Naive thymus-derived CD8-positive, alpha-beta T cell (primary cell): ENCODE measurements around the gene GABRG3. TPM values are rescaled to one million over a fixed set of nuclear protein-coding genes. Genes with fewer than 3 reads are reported as not detected.
A peak's percentile ranks its signal among the peaks of the same experiment; 100 is the strongest.

Experiments
- ATAC-seq, 2 donors: fragments of 150-1000 bp; cut with Tn5 transposase in 1 of 2; sonication (Bioruptor Pico), chemical (Tn5 transposase) in 1 of 2; 1 replicate in 1 of 2; 2 replicates in 1 of 2; pipeline ENCODE4 v1.10.0; 2021; ENCODE audit warnings: mild to moderate bottlenecking in 2 of 2, moderate library complexity in 2 of 2
- POLR2A ChIA-PET: fragments of 350-600 bp; sonication (Branson Sonifier 250); formaldehyde crosslinking; loops from one replicate; lab custom pipeline; 2021; ENCODE audit warnings: antibody characterized with exemption; lab: Charles Lee
- DNase-seq, 10 donors: peaks; one replicate each; pipeline versions ENCODE4 v3.0.0 to v3.0.0-alpha.2; 2020 to 2022
- H3K27ac Mint-ChIP-seq, 10 donors: one replicate each; pipeline ENCODE4 v1.8.0; 2020 to 2022; ENCODE audit warnings: mild to moderate bottlenecking in 10 of 10, mixed read lengths in 10 of 10, moderate library complexity in 4 of 10, inconsistent platforms in 1 of 10
- H3K27me3 Mint-ChIP-seq, 5 donors: one replicate each; pipeline ENCODE4 v1.8.0; 2021 to 2022; ENCODE audit warnings: mixed read lengths in 5 of 5
- H3K36me3 Mint-ChIP-seq, 3 donors: one replicate each; pipeline ENCODE4 v1.8.0; 2020 to 2022; ENCODE audit warnings: mixed read lengths in 3 of 3, mild to moderate bottlenecking in 2 of 3, inconsistent platforms in 1 of 3
- H3K4me1 Mint-ChIP-seq, 4 donors: one replicate each; pipeline ENCODE4 v1.8.0; 2021 to 2022; ENCODE audit warnings: mixed read lengths in 4 of 4
- H3K4me3 Mint-ChIP-seq, 10 donors: one replicate each; pipeline ENCODE4 v1.8.0; 2020 to 2022; ENCODE audit warnings: mild to moderate bottlenecking in 10 of 10, mixed read lengths in 10 of 10, moderate library complexity in 6 of 10, inconsistent platforms in 1 of 10
- H3K9me3 Mint-ChIP-seq, 9 donors: one replicate each; pipeline ENCODE4 v1.8.0; 2020 to 2022; ENCODE audit warnings: mixed read lengths in 9 of 9, mild to moderate bottlenecking in 3 of 9, inconsistent platforms in 1 of 9, moderate library complexity in 1 of 9
- polyA plus RNA-seq, 3 donors: library from polyadenylated mRNA; unstranded; fragments of 300-500 nt; fragmentation: Illumina TruSeq; gene quantifications; one replicate each; pipeline ENCODE4 v1.2.3, GENCODE V29; 2021
- total RNA-seq, 8 experiments: library from RNA in 2 of 8; stranded (reverse) in 2 of 8; gene quantifications; one replicate each; pipeline ENCODE4 v1.2.3 and lab custom pipeline; 2021 to 2026

GABRG3 gene
- total and polyA plus RNA-seq, 5 experiments from 2014 or later = not detected

DNA sequence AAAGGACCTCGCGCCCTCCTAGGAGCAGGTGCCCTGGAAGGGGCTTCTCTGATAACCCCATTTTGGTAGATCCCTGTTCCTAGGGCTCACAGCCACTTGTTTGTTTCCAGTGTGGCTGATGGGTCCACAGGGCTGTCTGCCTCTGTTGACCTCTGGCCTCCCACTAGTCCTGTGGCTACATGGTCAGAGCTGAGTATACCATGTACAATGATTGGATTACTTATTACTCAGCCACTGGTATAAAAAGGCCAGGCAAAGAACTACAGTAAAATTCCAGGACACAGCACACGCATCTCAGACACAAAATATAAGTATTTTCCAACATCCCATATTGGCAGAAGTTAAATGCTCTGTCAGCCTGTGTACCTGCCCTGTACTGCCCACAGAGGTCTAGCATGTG lies 277.3 kb downstream of the GABRG3 start:
- no peaks in the 10 kb centered on the region for H3K36me3 Mint-ChIP-seq
- H3K27me3 Mint-ChIP-seq = peaks cover 0 to 4% (median 0%) of the 10 kb centered on the region in 5 donors
- peaks cover 0 to 9% (median under 1%) of the 10 kb centered on the region in 9 donors for H3K9me3 Mint-ChIP-seq
- no peak overlapping the region for H3K4me3 Mint-ChIP-seq
- POLR2A ChIA-PET = no interaction called here
- H3K27ac Mint-ChIP-seq = no peak overlapping the region
- no peak for ATAC-seq
- no peak for DNase-seq
- no peaks in the 10 kb centered on the region for H3K4me1 Mint-ChIP-seq

DNA sequence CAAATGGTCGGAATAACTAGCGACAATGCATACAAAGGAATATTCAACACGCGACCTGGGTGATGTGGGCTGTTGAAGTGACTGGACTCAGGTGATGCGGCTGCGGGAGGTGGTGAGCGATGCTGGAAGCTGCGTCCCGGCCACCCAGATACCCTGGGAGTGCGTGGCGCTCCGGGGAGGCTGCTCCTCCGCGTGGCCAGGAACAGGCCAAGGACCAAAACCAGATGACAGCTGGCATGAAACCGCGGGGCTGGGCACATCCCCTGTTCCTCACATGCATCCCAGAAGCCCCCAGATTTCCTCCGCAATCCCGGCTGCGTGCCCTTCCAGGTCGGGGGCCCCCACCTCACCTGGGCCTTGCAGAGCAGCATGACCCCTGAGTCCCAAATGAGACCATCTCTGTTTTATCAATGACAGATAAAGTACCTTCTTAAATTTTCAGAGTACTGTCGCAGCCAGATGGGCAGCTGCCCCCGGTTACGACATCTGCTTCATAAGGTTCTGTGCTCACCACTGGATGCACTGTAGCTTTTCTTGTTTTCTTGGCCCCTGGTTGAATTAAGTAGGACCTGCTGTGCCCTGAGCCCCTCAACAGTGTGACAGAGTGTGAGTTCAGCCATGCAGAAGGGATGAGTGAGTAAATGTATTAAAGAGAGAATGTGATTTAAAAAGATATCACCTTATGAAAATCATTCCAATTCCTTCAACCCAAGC lies 278.2 kb downstream of the GABRG3 start:
- Mint-ChIP-seq H3K27ac (no peak overlapping the region), H3K36me3 (no peaks in the 10 kb centered on the region), H3K4me3 (no peak overlapping the region), H3K27me3 (peaks cover 0 to 3% (median 0%) of the 10 kb centered on the region in 5 donors), H3K4me1 (no peaks in the 10 kb centered on the region), H3K9me3 (peaks cover 0 to 6% (median 0%) of the 10 kb centered on the region in 9 donors)
- no peak for DNase-seq
- POLR2A ChIA-PET = no interaction called here
- ATAC-seq = no peak

DNA sequence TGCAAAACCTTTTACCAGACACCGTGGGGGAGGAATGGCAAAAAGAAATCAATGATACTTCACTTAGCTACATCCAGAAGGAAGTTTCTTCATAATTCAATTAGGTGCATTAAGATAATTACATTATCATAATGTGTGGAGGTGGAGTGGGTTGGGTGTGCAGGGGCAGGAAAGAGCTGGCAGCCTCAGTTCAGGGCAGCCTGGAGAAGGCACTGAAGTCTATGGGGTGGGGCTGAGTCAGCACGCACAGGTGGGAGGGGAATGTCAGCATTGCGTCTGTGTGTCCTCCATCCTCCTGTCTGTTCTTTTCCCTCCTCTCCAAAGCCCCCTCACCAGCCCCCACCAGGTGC lies 278.8 kb downstream of the GABRG3 start:
- H3K4me3 Mint-ChIP-seq = no peak overlapping the region

DNA sequence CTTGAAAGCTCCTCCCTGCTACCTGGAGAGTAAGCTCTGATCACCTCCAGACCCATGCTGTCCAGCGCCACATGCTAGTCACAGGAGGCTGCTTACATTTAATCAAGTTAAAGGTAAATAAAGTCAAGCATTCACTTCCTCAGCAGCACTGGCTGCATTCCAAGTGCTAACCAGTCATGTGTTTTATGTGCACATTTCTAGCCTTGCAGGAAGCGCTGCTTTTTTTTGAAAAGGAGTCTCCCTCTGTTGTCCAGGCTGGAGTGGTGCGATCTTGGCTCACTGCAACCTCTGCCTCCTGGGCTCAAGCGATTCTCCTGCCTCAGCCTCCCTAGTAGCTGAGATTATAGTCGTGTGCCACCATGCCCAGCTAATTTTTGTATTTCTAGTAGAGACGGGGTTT lies 279.2 kb downstream of the GABRG3 start:
- Mint-ChIP-seq H3K4me3 (no peak overlapping the region), H3K9me3 (peaks cover 0 to 6% (median 0%) of the 10 kb centered on the region in 9 donors), H3K36me3 (no peaks in the 10 kb centered on the region), H3K27ac (no peak overlapping the region), H3K4me1 (no peaks in the 10 kb centered on the region), H3K27me3 (peaks cover 0 to 3% (median 0%) of the 10 kb centered on the region in 5 donors)
- POLR2A ChIA-PET = no interaction called here
- DNase-seq = no peak
- no peak for ATAC-seq

More for the DNA sequence above, 278.8 kb downstream of the GABRG3 start:
- ATAC-seq (no peak), DNase-seq (no peak)
- no peaks in the 10 kb centered on the region for H3K36me3 Mint-ChIP-seq
- no peaks in the 10 kb centered on the region for H3K4me1 Mint-ChIP-seq
- POLR2A ChIA-PET = no interaction called here
- no peak overlapping the region for H3K27ac Mint-ChIP-seq
- H3K27me3 Mint-ChIP-seq = peaks cover 0 to 3% (median 0%) of the 10 kb centered on the region in 5 donors
- H3K9me3 Mint-ChIP-seq = peaks cover 0 to 6% (median 0%) of the 10 kb centered on the region in 9 donors

DNA sequence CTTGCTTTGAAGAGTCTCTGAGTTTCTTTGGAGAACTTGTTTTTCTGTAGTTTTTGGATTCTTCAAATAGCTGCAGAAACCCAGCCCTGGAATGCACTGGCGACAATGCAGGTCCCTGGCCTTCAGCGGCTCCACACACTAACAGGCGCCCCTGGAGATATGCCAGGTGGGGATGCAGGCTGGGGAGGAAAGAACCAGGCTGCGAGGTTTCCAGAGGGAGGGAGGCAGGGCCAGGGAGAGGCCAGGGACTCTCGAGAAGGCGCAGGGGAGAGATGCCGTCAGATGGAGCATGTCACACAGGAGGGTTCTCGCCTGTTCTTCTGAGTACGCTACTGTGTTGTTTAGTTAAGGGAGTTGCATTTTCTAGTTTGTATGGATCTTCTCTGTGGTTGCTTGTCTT lies 283.1 kb downstream of the GABRG3 start:
- no peak for ATAC-seq
- Mint-ChIP-seq H3K4me3 (no peak overlapping the region), H3K4me1 (no peaks in the 10 kb centered on the region), H3K9me3 (peaks cover 0 to 8% (median 2%) of the 10 kb centered on the region in 9 donors), H3K27me3 (peaks cover 0 to 4% (median 0%) of the 10 kb centered on the region in 5 donors), H3K36me3 (no peaks in the 10 kb centered on the region), H3K27ac (peak overlapping the region in 2 of 10 donors; percentile 29 to 68)
- DNase-seq = no peak
- POLR2A ChIA-PET = no interaction called here

DNA sequence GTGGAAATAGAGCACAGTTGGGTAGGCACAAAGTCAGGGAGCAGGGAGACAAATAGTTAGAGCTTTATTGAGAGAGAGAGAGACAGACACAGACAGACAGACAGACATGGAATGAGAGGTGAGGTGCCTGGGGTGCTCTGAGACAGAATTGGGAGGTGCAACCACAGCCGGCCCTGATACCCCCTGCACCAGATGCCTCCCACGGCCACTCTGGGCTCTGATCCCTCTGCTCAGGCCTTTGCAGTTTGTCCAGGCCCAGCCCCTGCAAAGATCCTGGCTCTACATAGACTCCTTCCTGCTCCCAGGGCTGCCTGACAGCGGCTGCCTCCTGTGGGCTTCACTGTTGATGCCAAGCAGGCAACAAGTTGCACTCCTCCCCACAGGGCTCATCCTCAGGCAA lies 283.8 kb downstream of the GABRG3 start:
- H3K9me3 Mint-ChIP-seq = peaks cover 0 to 14% (median 3%) of the 10 kb centered on the region in 9 donors
- H3K4me3 Mint-ChIP-seq = no peak overlapping the region
- DNase-seq (no peak), ATAC-seq (no peak)
- H3K4me1 Mint-ChIP-seq = no peaks in the 10 kb centered on the region
- POLR2A ChIA-PET = no interaction called here
- peaks cover 0 to 11% (median 0%) of the 10 kb centered on the region in 5 donors for H3K27me3 Mint-ChIP-seq
- H3K27ac Mint-ChIP-seq = no peak overlapping the region
- no peaks in the 10 kb centered on the region for H3K36me3 Mint-ChIP-seq

DNA sequence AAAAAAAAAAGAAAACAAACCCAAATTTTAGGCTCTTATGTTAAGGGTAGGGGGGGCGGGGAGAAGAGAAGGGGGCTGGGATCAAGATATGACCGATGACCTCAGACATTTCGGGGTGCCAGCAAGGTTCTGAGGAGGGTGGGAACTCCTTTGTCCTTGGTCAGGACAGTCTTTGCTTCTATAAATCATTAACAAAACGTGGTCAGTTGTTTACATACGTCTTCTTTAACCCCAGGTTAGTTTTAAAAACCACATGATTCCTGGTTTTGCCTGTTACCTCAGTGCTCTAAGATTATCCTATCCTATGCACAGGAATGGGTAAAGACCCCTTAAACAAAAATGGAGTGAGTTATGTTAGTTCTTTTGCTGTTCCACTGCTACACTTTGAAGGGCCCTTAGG lies 285.5 kb downstream of the GABRG3 start:
- Mint-ChIP-seq H3K36me3 (no peaks in the 10 kb centered on the region), H3K27me3 (peaks cover 0 to 15% (median 5%) of the 10 kb centered on the region in 5 donors), H3K9me3 (peaks cover 0 to 19% (median 4%) of the 10 kb centered on the region in 9 donors), H3K4me3 (no peak overlapping the region), H3K27ac (no peak overlapping the region), H3K4me1 (no peaks in the 10 kb centered on the region)
- POLR2A ChIA-PET = no interaction called here
- ATAC-seq (no peak), DNase-seq (no peak)

DNA sequence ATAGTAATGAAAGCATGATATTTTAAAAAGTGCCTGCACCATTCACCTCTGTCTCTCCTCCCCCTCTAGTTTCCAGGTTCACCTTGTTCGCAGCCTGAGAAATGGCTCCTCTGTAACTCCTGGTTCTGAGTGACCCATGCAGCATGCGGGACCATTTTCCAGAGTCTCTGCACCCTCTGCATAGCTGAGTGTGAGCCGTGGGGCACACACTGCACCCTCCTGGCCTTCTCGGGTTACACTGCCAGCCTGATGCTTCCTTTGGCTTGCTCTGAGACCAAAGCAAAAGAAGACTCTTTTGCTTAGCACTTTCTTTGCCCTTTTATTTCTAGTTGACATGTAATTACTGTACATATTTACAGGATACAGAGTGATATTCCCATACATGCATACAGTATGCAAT lies 287.3 kb downstream of the GABRG3 start:
- Mint-ChIP-seq H3K4me1 (no peaks in the 10 kb centered on the region), H3K27ac (no peak overlapping the region), H3K27me3 (peaks cover 0 to 15% (median 5%) of the 10 kb centered on the region in 5 donors), H3K36me3 (no peaks in the 10 kb centered on the region), H3K9me3 (peaks cover 0 to 19% (median 4%) of the 10 kb centered on the region in 9 donors), H3K4me3 (no peak overlapping the region)
- POLR2A ChIA-PET = no interaction called here
- ATAC-seq (no peak), DNase-seq (no peak)

DNA sequence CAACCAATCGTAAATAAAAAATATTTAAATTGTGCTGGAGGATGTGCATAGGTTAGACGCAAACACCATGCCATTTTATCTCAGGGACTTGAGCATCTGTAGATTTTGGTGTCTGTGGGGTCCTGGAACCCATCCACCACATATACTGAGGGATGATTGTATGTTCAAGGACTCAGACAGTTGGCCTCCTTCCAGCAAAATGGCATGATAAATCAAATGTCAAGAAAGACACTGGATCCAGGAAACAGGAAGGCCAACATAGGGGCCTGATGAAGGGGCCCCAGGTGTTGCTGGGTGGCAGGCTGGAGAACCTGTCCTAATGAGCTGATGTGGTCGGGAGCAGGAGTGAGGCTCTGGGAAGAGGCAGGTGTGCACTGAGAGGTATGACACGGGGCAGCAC lies 289.5 kb downstream of the GABRG3 start:
- ATAC-seq = no peak
- H3K9me3 Mint-ChIP-seq = peaks cover 4 to 22% (median 11%) of the 10 kb centered on the region in 9 donors
- peaks cover 0 to 18% (median 5%) of the 10 kb centered on the region in 5 donors for H3K27me3 Mint-ChIP-seq
- no peaks in the 10 kb centered on the region for H3K36me3 Mint-ChIP-seq
- no peak for DNase-seq
- POLR2A ChIA-PET = no interaction called here
- peak overlapping the region in 1 of 10 donors; percentile 57 for H3K27ac Mint-ChIP-seq
- no peak overlapping the region for H3K4me3 Mint-ChIP-seq
- H3K4me1 Mint-ChIP-seq = peaks cover 0 to 1% (median 0%) of the 10 kb centered on the region in 4 donors

DNA sequence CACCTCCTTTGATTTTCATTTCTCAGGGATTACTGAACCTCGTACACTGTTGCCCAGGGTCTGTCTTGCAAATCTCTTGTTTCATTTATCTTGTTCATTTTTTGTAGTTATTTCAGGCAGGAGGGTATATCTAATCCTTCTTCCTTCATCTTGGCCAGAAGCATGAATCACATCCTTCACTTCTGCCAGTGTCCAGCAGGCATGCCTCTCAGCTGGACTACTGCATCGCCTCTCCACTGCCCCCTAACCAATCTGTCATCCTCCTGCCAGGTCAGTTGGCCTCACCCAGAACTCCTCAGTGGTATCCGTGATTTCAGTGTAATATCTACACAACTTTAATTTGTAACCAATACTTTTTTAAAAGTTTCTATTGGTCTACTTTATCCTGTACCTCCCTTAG lies 297.9 kb downstream of the GABRG3 start:
- POLR2A ChIA-PET = no interaction called here
- peaks cover 0 to 10% (median 0%) of the 10 kb centered on the region in 5 donors for H3K27me3 Mint-ChIP-seq
- no peak for ATAC-seq
- no peak overlapping the region for H3K4me3 Mint-ChIP-seq
- peaks cover 0 to 10% (median 0%) of the 10 kb centered on the region in 3 donors for H3K36me3 Mint-ChIP-seq
- H3K27ac Mint-ChIP-seq = no peak overlapping the region
- no peak for DNase-seq
- H3K4me1 Mint-ChIP-seq = peaks cover 0 to under 1% (median 0%) of the 10 kb centered on the region in 4 donors
- peaks cover 11 to 37% (median 24%) of the 10 kb centered on the region in 9 donors for H3K9me3 Mint-ChIP-seq

DNA sequence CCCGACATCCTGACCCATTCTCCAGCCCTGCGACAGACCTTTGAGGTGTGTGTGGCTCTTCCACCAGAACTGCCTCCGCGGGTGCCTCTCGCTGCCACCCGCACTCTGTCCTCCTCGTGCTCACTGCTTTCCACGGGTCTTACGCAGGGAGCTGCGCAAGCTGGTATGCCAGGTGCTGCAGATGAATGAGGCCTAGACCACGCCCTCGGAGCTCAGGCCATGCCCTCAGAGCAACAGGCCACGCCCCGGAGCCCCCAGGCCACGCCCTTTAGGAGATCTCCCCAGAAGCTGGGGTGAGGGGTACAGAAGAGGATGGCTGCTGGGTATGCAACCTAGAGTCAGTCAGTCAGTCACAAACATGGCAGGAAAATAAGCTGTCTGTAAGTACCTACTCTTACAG lies 300.3 kb downstream of the GABRG3 start:
- POLR2A ChIA-PET = no interaction called here
- Mint-ChIP-seq H3K4me1 (no peaks in the 10 kb centered on the region), H3K27me3 (peaks cover 0 to 11% (median 0%) of the 10 kb centered on the region in 5 donors), H3K4me3 (no peak overlapping the region), H3K9me3 (peaks cover 8 to 34% (median 22%) of the 10 kb centered on the region in 9 donors), H3K36me3 (peaks cover 0 to 10% (median 0%) of the 10 kb centered on the region in 3 donors), H3K27ac (no peak overlapping the region)
- no peak for ATAC-seq
- no peak for DNase-seq

DNA sequence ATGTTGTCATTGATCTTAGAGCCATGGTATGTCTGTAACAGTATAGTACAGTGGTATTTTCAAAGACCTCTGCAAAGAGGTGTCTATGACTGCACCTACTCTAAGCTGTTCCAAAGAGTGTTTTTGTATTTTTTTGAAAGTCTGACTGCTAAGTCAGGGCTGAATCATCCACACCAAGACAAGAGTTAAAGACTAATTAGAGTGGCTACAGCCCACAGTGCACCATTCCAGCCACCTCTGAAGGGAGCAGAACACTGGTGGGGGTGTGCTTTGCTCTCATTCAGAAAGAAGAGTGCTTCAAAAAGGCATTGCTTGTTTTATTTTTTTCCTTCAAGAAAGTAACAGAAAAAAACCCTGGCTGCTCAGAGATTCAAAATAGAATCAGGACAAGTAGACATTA lies 301.4 kb downstream of the GABRG3 start:
- ATAC-seq (no peak), DNase-seq (no peak)
- POLR2A ChIA-PET = no interaction called here
- H3K27me3 Mint-ChIP-seq = peaks cover 0 to 11% (median 0%) of the 10 kb centered on the region in 5 donors
- peaks cover 0 to 3% (median 0%) of the 10 kb centered on the region in 3 donors for H3K36me3 Mint-ChIP-seq
- H3K9me3 Mint-ChIP-seq = peaks cover 4 to 32% (median 15%) of the 10 kb centered on the region in 9 donors
- H3K4me1 Mint-ChIP-seq = no peaks in the 10 kb centered on the region
- no peak overlapping the region for H3K27ac Mint-ChIP-seq
- no peak overlapping the region for H3K4me3 Mint-ChIP-seq

DNA sequence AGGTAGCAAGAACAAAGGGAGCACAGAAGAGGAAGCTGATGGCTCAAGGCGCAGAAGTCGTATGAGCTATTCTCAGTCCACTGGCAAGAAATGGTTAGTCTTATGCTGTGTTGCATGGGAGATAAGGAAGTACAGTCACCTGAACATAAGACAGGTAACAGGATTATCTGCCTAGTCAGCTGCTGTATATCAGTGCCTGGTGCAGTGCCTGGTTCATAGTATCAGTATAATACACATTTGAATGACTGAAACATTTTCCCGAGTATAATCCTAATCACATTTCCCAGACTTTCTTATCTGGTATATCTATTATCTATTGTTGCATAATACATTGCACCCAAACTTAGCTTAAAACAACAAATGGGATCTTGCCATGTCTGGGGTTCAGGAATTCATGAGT lies 302.5 kb downstream of the GABRG3 start:
- Mint-ChIP-seq H3K4me3 (no peak overlapping the region), H3K9me3 (peaks cover 2 to 31% (median 13%) of the 10 kb centered on the region in 9 donors), H3K4me1 (no peaks in the 10 kb centered on the region), H3K27me3 (peaks cover 0 to 11% (median 0%) of the 10 kb centered on the region in 5 donors), H3K36me3 (no peaks in the 10 kb centered on the region), H3K27ac (no peak overlapping the region)
- POLR2A ChIA-PET = no interaction called here
- no peak for ATAC-seq
- no peak for DNase-seq
